ENCODE data around the gene CDK14. TPM values are rescaled to one million over a fixed set of nuclear protein-coding genes. Genes with fewer than 3 reads are reported as not detected.

The CDK14 gene
- total RNA-seq, 1 donor from 2014 or later = 64.6 TPM

GRCh38 chr7:91180746-91181145 is 584.6 kb downstream of the CDK14 start:
- H3K9me3 Mint-ChIP-seq = peaks cover 15% of the 10 kb centered on the region
- TF ChIP-seq, protein P1, sequence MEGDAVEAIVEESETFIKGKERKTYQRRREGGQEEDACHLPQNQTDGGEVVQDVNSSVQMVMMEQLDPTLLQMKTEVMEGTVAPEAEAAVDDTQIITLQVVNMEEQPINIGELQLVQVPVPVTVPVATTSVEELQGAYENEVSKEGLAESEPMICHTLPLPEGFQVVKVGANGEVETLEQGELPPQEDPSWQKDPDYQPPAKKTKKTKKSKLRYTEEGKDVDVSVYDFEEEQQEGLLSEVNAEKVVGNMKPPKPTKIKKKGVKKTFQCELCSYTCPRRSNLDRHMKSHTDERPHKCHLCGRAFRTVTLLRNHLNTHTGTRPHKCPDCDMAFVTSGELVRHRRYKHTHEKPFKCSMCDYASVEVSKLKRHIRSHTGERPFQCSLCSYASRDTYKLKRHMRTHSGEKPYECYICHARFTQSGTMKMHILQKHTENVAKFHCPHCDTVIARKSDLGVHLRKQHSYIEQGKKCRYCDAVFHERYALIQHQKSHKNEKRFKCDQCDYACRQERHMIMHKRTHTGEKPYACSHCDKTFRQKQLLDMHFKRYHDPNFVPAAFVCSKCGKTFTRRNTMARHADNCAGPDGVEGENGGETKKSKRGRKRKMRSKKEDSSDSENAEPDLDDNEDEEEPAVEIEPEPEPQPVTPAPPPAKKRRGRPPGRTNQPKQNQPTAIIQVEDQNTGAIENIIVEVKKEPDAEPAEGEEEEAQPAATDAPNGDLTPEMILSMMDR (IDR thresholded peaks at IDR 0.05; ENCODE audit: unreplicated experiment) = no peak
- no peaks in the 10 kb centered on the region for H3K27me3 Mint-ChIP-seq (ENCODE audit: low read depth)
- no peak overlapping the region for H3K27ac Mint-ChIP-seq
- no peak overlapping the region for H3K4me3 Mint-ChIP-seq
- H3K36me3 Mint-ChIP-seq = peaks cover 6% of the 10 kb centered on the region
- H3K4me1 Mint-ChIP-seq = peaks cover 11% of the 10 kb centered on the region
- no peak for DNase-seq (ENCODE audit: low spot score in 2 of 2, unreplicated experiment in 2 of 2)

GRCh38 chr7:91181949-91182348 is 585.8 kb downstream of the CDK14 start:
- TF ChIP-seq, protein P1 (IDR thresholded peaks at IDR 0.05; ENCODE audit: unreplicated experiment) = no peak
- no peak for DNase-seq (ENCODE audit: low spot score in 2 of 2, unreplicated experiment in 2 of 2)
- Mint-ChIP-seq H3K4me3 (no peak overlapping the region), H3K4me1 (peaks cover 11% of the 10 kb centered on the region), H3K27me3 (ENCODE audit: low read depth) (no peaks in the 10 kb centered on the region), H3K9me3 (peaks cover 21% of the 10 kb centered on the region), H3K36me3 (peaks cover 12% of the 10 kb centered on the region), H3K27ac (no peak overlapping the region)

DNA sequence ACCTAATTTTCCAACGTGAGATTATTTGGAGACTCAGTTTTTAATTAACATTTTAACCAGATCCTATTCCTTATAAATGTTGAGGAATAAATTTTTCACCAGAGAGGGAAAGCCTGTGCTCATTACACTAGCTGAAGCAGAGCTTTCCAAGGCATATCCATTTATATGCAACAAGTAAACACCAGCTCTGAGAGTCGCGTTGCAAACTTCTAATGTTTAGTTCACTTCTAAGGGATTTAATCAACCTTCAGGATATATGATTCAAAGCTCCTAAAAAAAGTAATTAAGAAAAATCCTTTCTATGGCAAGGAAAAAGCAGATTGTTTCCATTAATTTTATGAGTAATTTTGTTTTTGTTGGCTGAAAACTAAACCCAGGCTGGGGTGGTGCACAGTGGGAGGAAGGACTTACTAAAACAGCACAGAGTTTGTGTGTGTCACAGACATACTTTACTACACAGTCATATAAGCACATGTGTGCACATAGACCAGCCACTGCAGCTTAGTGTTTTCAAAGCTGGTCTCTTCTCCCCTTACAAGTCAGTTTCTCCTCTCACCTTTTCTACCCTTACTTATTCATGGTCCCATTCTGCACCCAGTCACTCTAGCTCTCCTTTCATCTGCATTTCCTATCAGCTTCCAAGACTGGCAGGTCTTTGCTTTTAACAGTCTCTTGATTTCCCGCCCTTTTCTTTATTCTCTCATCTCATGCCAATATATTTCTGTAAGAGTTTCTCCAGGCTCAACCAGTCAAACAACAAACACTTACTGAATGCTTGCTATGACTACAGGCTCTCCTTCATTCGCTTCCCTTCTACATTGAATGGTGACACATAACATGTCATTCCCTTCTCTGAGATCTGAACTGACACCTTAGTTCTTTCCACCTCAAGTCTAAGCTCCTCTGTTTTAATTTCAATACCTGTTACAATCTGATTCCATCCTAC is 587.0 kb downstream of the CDK14 start:
- peaks cover 11% of the 10 kb centered on the region for H3K4me1 Mint-ChIP-seq
- H3K27me3 Mint-ChIP-seq (ENCODE audit: low read depth) = no peaks in the 10 kb centered on the region
- TF ChIP-seq, protein P1 (IDR thresholded peaks at IDR 0.05; ENCODE audit: unreplicated experiment) = no peak
- no peak for DNase-seq (ENCODE audit: low spot score in 2 of 2, unreplicated experiment in 2 of 2)
- no peak overlapping the region for H3K4me3 Mint-ChIP-seq
- peaks cover 12% of the 10 kb centered on the region for H3K36me3 Mint-ChIP-seq
- peaks cover 21% of the 10 kb centered on the region for H3K9me3 Mint-ChIP-seq
- peak overlapping the region; percentile 35 for H3K27ac Mint-ChIP-seq

GRCh38 chr7:91185771-91186170 is 589.6 kb downstream of the CDK14 start:
- Mint-ChIP-seq H3K4me3 (no peak overlapping the region), H3K36me3 (peaks cover 6% of the 10 kb centered on the region), H3K9me3 (peaks cover 12% of the 10 kb centered on the region), H3K27ac (no peak overlapping the region), H3K4me1 (peaks cover 11% of the 10 kb centered on the region), H3K27me3 (ENCODE audit: low read depth) (no peaks in the 10 kb centered on the region)
- TF ChIP-seq, protein P1 (IDR thresholded peaks at IDR 0.05; ENCODE audit: unreplicated experiment) = no peak
- DNase-seq (ENCODE audit: low spot score in 2 of 2, unreplicated experiment in 2 of 2) = no peak

GRCh38 chr7:91187061-91187460 is 590.9 kb downstream of the CDK14 start:
- Mint-ChIP-seq H3K36me3 (peaks cover 6% of the 10 kb centered on the region), H3K4me3 (no peak overlapping the region)
- no peak for DNase-seq (ENCODE audit: low spot score in 2 of 2, unreplicated experiment in 2 of 2)

More at GRCh38 chr7:91187061-91187460, 590.9 kb downstream of the CDK14 start:
- no peaks in the 10 kb centered on the region for H3K27me3 Mint-ChIP-seq (ENCODE audit: low read depth)
- peaks cover 18% of the 10 kb centered on the region for H3K4me1 Mint-ChIP-seq
- no peak overlapping the region for H3K27ac Mint-ChIP-seq
- peaks cover 6% of the 10 kb centered on the region for H3K9me3 Mint-ChIP-seq
- TF ChIP-seq, protein P1 (IDR thresholded peaks at IDR 0.05; ENCODE audit: unreplicated experiment) = no peak
